Effector memory CD8-positive, alpha-beta T cell (primary cell): ENCODE measurements around the gene KCNC4.

Experiments used
- ATAC-seq: fragments of 150-1000 bp; cut with Tn5 transposase; replicated peaks from 2 replicates; pipeline ENCODE4 v1.10.0; 2021; ENCODE audit warnings: mild to moderate bottlenecking, moderate library complexity
- DNase-seq, 3 experiments: peaks; one replicate each; pipeline ENCODE4 v3.0.0; 2021
- H3K27ac Mint-ChIP-seq, 2 donors: one replicate each; pipeline ENCODE4 v1.8.0; 2022; ENCODE audit warnings: mild to moderate bottlenecking in 2 of 2, mixed read lengths in 2 of 2, moderate library complexity in 2 of 2
- H3K27me3 Mint-ChIP-seq, 2 donors: one replicate each; pipeline ENCODE4 v1.8.0; 2022; ENCODE audit warnings: mixed read lengths in 2 of 2
- H3K36me3 Mint-ChIP-seq: one replicate; pipeline ENCODE4 v1.8.0; 2022; ENCODE audit warnings: mild to moderate bottlenecking, moderate library complexity, mixed read lengths; ENCODE audit not compliant: insufficient read depth
- H3K4me1 Mint-ChIP-seq, 2 donors: one replicate each; pipeline ENCODE4 v1.8.0; 2022; ENCODE audit warnings: low read depth in 2 of 2, mixed read lengths in 2 of 2
- H3K4me3 Mint-ChIP-seq, 2 donors: one replicate each; pipeline ENCODE4 v1.8.0; 2022; ENCODE audit warnings: mild to moderate bottlenecking in 2 of 2, mixed read lengths in 2 of 2, moderate library complexity in 2 of 2
- H3K9me3 Mint-ChIP-seq, 2 donors: one replicate each; pipeline ENCODE4 v1.8.0; 2022; ENCODE audit warnings: mixed read lengths in 2 of 2
- total RNA-seq, 9 experiments: gene quantifications; one replicate each; lab custom pipeline; 2026; lab: John Stamatoyannopoulos, UW

KCNC4 gene
- total RNA-seq = 8.7 to 45.1 (median 18.9) reads per million in 9 experiments

GRCh38 chr1:110209715-110210603, at the start of gene KCNC4:
TSS of gene KCNC4 (plus strand) at chr1:110210314. CDS start at chr1:110211500, 1,186 bp downstream.
- ATAC-seq (peak; percentile 87), DNase-seq (peak; percentile 81 to 87 (median 85))
- Mint-ChIP-seq H3K36me3 (peaks cover 16% of the 10 kb centered on the region), H3K27ac (peak within 1 kb of the TSS; percentile 93 to 96), H3K27me3 (no peaks in the 10 kb centered on the region), H3K9me3 (no peaks in the 10 kb centered on the region), H3K4me1 (peaks cover 30 to 33% of the 10 kb centered on the region in 2 donors), H3K4me3 (peak within 1 kb of the TSS; percentile 92 to 93)

DNA sequence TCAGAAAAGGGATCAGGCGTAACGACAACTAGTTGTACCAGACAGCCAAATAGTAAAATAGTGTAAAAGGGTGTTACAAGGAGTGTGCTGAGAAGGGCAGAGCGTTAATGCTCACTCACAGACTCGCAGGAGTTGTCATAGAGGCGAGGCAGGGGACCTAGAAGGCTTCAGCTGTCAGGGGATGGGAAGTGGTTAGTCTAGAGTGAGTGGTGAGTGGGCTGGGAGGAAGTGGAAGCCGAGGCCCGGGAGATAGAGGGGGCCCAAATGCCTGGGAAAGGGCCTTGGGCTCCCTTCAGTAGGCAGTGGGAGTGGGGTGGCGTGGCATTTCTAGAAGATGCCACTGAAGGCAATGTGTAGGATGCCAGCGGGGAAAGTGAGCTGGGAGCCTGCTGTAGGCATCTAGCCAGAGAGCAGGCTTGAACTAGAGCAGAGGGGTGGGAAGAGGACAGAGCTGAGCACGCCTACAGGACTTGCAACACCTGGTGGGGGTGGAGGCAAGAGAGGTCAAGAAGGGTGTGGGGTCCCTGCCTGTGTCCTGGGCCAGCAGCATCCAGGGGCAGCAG, 49.5 kb upstream of the KCNC4 start:
- peaks cover 0 to 3% of the 10 kb centered on the region in 2 donors for H3K9me3 Mint-ChIP-seq
- ATAC-seq (no peak), DNase-seq (no peak)
- no peak overlapping the region for H3K4me3 Mint-ChIP-seq
- no peaks in the 10 kb centered on the region for H3K4me1 Mint-ChIP-seq
- no peak overlapping the region for H3K27ac Mint-ChIP-seq
- H3K27me3 Mint-ChIP-seq = peaks cover 55 to 91% of the 10 kb centered on the region in 2 donors
- no peaks in the 10 kb centered on the region for H3K36me3 Mint-ChIP-seq

GRCh38 chr1:110161165-110161564, 48.9 kb upstream of the KCNC4 start:
- no peaks in the 10 kb centered on the region for H3K4me1 Mint-ChIP-seq
- no peaks in the 10 kb centered on the region for H3K36me3 Mint-ChIP-seq
- no peak overlapping the region for H3K4me3 Mint-ChIP-seq
- ATAC-seq (no peak), DNase-seq (no peak)
- peaks cover 53 to 87% of the 10 kb centered on the region in 2 donors for H3K27me3 Mint-ChIP-seq
- H3K27ac Mint-ChIP-seq = no peak overlapping the region
- H3K9me3 Mint-ChIP-seq = peaks cover 0 to 3% of the 10 kb centered on the region in 2 donors

- H3K9me3 Mint-ChIP-seq = peaks cover 0 to 3% of the 10 kb centered on the region in 2 donors
- ATAC-seq (no peak), DNase-seq (no peak)
- no peak overlapping the region for H3K27ac Mint-ChIP-seq
- H3K4me3 Mint-ChIP-seq = no peak overlapping the region
- H3K27me3 Mint-ChIP-seq = peaks cover 46 to 85% of the 10 kb centered on the region in 2 donors
- H3K36me3 Mint-ChIP-seq = no peaks in the 10 kb centered on the region
- no peaks in the 10 kb centered on the region for H3K4me1 Mint-ChIP-seq
These were observed 48.3 kb upstream of the KCNC4 start for GRCh38 chr1:110161849-110162248.

DNA sequence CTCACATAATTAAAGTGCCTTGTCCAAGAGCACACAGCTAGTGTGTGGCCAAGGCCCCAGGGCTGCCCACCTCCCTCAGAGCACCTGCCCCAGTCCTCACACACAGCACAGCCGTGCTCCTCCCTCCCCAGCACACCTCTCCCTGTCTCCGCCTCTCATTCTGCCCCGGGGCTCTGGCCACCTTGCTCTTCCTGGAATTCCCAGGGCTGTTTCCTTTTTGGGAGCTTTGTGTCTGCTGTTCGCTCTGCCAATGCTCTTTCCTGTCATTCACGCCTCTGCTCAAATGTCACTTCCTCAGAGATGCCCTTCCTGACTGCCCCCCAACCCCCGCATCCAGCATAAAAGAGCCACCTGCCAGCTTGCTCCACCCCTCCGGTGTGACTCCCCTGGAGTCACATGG, 46.5 kb upstream of the KCNC4 start:
- H3K4me1 Mint-ChIP-seq = no peaks in the 10 kb centered on the region
- no peak overlapping the region for H3K27ac Mint-ChIP-seq
- DNase-seq (no peak), ATAC-seq (no peak)
- H3K27me3 Mint-ChIP-seq = peaks cover 35 to 71% of the 10 kb centered on the region in 2 donors
- H3K36me3 Mint-ChIP-seq = no peaks in the 10 kb centered on the region
- H3K9me3 Mint-ChIP-seq = no peaks in the 10 kb centered on the region
- no peak overlapping the region for H3K4me3 Mint-ChIP-seq

- Mint-ChIP-seq H3K36me3 (no peaks in the 10 kb centered on the region), H3K27me3 (peaks cover 26 to 59% of the 10 kb centered on the region in 2 donors), H3K4me3 (no peak overlapping the region), H3K4me1 (no peaks in the 10 kb centered on the region), H3K27ac (no peak overlapping the region), H3K9me3 (no peaks in the 10 kb centered on the region)
- DNase-seq = no peak
- no peak for ATAC-seq
These were observed 45.3 kb upstream of the KCNC4 start for GRCh38 chr1:110164725-110165350.

GRCh38 chr1:110165761-110166231, 44.3 kb upstream of the KCNC4 start:
- ATAC-seq = no peak
- DNase-seq = no peak
- no peaks in the 10 kb centered on the region for H3K36me3 Mint-ChIP-seq
- H3K9me3 Mint-ChIP-seq = no peaks in the 10 kb centered on the region
- H3K27ac Mint-ChIP-seq = no peak overlapping the region
- no peak overlapping the region for H3K4me3 Mint-ChIP-seq
- H3K4me1 Mint-ChIP-seq = no peaks in the 10 kb centered on the region
- peaks cover 17 to 58% of the 10 kb centered on the region in 2 donors for H3K27me3 Mint-ChIP-seq

GRCh38 chr1:110166861-110167260, 43.3 kb upstream of the KCNC4 start:
- H3K9me3 Mint-ChIP-seq = no peaks in the 10 kb centered on the region
- H3K36me3 Mint-ChIP-seq = no peaks in the 10 kb centered on the region
- DNase-seq (no peak), ATAC-seq (no peak)
- H3K27me3 Mint-ChIP-seq = peaks cover 20 to 61% of the 10 kb centered on the region in 2 donors
- H3K27ac Mint-ChIP-seq = no peak overlapping the region
- H3K4me1 Mint-ChIP-seq = no peaks in the 10 kb centered on the region
- no peak overlapping the region for H3K4me3 Mint-ChIP-seq

GRCh38 chr1:110170766-110171733, 39.1 kb upstream of the KCNC4 start:
- no peaks in the 10 kb centered on the region for H3K9me3 Mint-ChIP-seq
- no peak overlapping the region for H3K4me3 Mint-ChIP-seq
- no peak overlapping the region for H3K27ac Mint-ChIP-seq
- ATAC-seq (no peak), DNase-seq (no peak)
- H3K4me1 Mint-ChIP-seq = no peaks in the 10 kb centered on the region
- no peaks in the 10 kb centered on the region for H3K36me3 Mint-ChIP-seq
- peaks cover 21 to 61% of the 10 kb centered on the region in 2 donors for H3K27me3 Mint-ChIP-seq

GRCh38 chr1:110172001-110172400, 38.1 kb upstream of the KCNC4 start:
- no peak for DNase-seq
- Mint-ChIP-seq H3K36me3 (no peaks in the 10 kb centered on the region), H3K4me3 (no peak overlapping the region), H3K4me1 (no peaks in the 10 kb centered on the region), H3K27me3 (peaks cover 21 to 62% of the 10 kb centered on the region in 2 donors), H3K9me3 (no peaks in the 10 kb centered on the region), H3K27ac (no peak overlapping the region)
- ATAC-seq = no peak

GRCh38 chr1:110173466-110174105, 36.5 kb upstream of the KCNC4 start:
- no peak overlapping the region for H3K27ac Mint-ChIP-seq
- no peak for ATAC-seq
- H3K4me1 Mint-ChIP-seq = no peaks in the 10 kb centered on the region
- no peak overlapping the region for H3K4me3 Mint-ChIP-seq
- no peak for DNase-seq
- no peaks in the 10 kb centered on the region for H3K36me3 Mint-ChIP-seq
- peaks cover 21 to 62% of the 10 kb centered on the region in 2 donors for H3K27me3 Mint-ChIP-seq
- no peaks in the 10 kb centered on the region for H3K9me3 Mint-ChIP-seq

DNA sequence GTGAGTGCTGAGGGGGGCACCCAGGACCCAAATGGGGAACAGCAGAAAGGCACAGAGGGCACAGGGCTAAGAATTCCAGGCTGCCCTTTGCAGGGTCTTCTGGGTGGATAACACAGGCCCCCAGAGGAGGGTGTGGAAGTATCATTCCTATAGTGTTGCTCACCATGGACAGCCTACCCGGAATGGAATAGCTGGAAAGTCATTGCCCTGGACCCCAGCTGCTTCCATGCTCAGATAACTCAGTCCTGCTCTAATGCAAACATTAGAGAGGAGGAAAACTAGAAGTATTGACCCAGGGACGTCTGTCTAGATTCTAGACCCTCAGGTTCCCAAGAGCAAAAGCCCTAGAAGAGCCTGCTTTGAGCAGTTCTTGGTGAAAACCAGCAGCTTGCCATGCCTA, 35.2 kb upstream of the KCNC4 start:
- Mint-ChIP-seq H3K4me1 (no peaks in the 10 kb centered on the region), H3K9me3 (no peaks in the 10 kb centered on the region), H3K4me3 (no peak overlapping the region), H3K27ac (no peak overlapping the region), H3K27me3 (peaks cover 21 to 62% of the 10 kb centered on the region in 2 donors), H3K36me3 (no peaks in the 10 kb centered on the region)
- ATAC-seq (no peak), DNase-seq (no peak)
